Ovary (tissue), 9 donors: ENCODE results near the gene EEFSEC. TPM values are rescaled to one million over a fixed set of nuclear protein-coding genes. Genes with fewer than 3 reads are reported as not detected.

ENCODE experiments used
- DNase-seq, 5 donors: peaks; one replicate each; pipeline ENCODE4 v3.0.0-alpha.2; 2019 to 2020
- H3K27ac ChIP-seq, 2 donors: fragments of 200-600 bp; one replicate each; pipeline versions ENCODE4 v1.5.1 to v1.8.0; 2019 to 2022
- H3K27me3 ChIP-seq: fragments of 200-600 bp; one replicate; pipeline ENCODE4 v1.8.0; 2022
- H3K36me3 ChIP-seq: fragments of 200-600 bp; sonication (generic); one replicate; pipeline ENCODE4 v1.5.1; 2019
- H3K4me1 ChIP-seq: one replicate; pipeline ENCODE4 v1.8.1; 2013; ENCODE audit warnings: mild to moderate bottlenecking, moderate library complexity; ENCODE audit not compliant: insufficient read depth
- H3K4me3 ChIP-seq: fragments of 200-600 bp; sonication (generic); one replicate; pipeline ENCODE4 v1.5.1; 2017
- H3K9me3 ChIP-seq, 2 donors: fragments of 200-600 bp in 1 of 2; sonication (generic) in 1 of 2; one replicate each; pipeline versions ENCODE4 v1.5.1 to v1.8.1; 2013 to 2019; ENCODE audit warnings: mild to moderate bottlenecking in 1 of 2, moderate library complexity in 1 of 2
- EP300 ChIP-seq: sonication (generic); formaldehyde crosslinking; IDR thresholded peaks from one replicate; pipeline ENCODE4 v1.6.1; 2017; ENCODE audit warnings: antibody characterized with exemption
- POLR2A ChIP-seq: fragments of 450-650 bp; IDR thresholded peaks from one replicate; pipeline ENCODE4 v1.6.1; 2017; ENCODE audit warnings: antibody characterized with exemption, mild to moderate bottlenecking, moderate library complexity
- WGBS, 3 donors: extraction: QIAGEN DNeasy Blood & Tissue Kit in 1 of 3; methylation state at CpG; one replicate each; pipeline versions ENCODE4 v1.1.5 to v1.1.7; 2013 to 2017; 5-methylcytosine and 5-hydroxymethylcytosine counted together
- intact Hi-C, 4 donors: fragments of 100-400 bp; cut with DNase I; formaldehyde crosslinking; loops; one replicate each; pipeline versions ENCODE4 v1.11.0 to v1.15.1; 2022 to 2023
- polyA plus RNA-seq, 2 donors: library from polyadenylated mRNA; stranded (reverse); fragments of 200-250 nt in 1 of 2; fragments of 350-450 nt in 1 of 2; fragmentation: Illumina TruSeq in 1 of 2; extraction: RNeasy Lipid Tissue Mini Kit (QIAGEN cat#74804) in 1 of 2; gene quantifications; one replicate each; pipeline ENCODE4 v1.2.3, GENCODE V29; 2013 to 2014
- total RNA-seq, 7 donors: library from RNA; depleted of rRNA in 2 of 7; stranded (reverse); fragments of >200 nt in 2 of 7; fragmentation: NEBNext Ultra II Directional in 3 of 7; extraction: Animal tissue kit (Norgen Biotek cat#: 25700) in 3 of 7; gene quantifications; one replicate each; pipeline versions ENCODE4 v1.1.0 to v1.2.4, GENCODE V29; 2016 to 2023
- TF ChIP-seq, protein P1 (sequence below), 3 donors: fragments of 450-650 bp in 2 of 3; fragments of 200-600 bp in 1 of 3; IDR thresholded peaks; one replicate each; pipeline versions ENCODE4 v1.5.1 to v1.8.0; 2016 to 2022; ENCODE audit warnings: antibody characterized with exemption in 3 of 3, mild to moderate bottlenecking in 1 of 3
- donor health status: DM: no; HTN: no; CAD: no; lungs with moderate emphysema.
- donor health status: DM: no; HTN: no; CAD: no.
- donor health status: Bipolar disorder and iron deficiency.
- donor health status: DM: yes; HTN: yes; CAD: no.
- donor health status: DM: no; HTN: no; CAD: no.
- donor health status: DM: yes; HTN: yes; CAD: no.

EEFSEC gene
- total and polyA plus RNA-seq, 9 donors, result 6.8 to 21.0 (median 15.4) TPM

DNA sequence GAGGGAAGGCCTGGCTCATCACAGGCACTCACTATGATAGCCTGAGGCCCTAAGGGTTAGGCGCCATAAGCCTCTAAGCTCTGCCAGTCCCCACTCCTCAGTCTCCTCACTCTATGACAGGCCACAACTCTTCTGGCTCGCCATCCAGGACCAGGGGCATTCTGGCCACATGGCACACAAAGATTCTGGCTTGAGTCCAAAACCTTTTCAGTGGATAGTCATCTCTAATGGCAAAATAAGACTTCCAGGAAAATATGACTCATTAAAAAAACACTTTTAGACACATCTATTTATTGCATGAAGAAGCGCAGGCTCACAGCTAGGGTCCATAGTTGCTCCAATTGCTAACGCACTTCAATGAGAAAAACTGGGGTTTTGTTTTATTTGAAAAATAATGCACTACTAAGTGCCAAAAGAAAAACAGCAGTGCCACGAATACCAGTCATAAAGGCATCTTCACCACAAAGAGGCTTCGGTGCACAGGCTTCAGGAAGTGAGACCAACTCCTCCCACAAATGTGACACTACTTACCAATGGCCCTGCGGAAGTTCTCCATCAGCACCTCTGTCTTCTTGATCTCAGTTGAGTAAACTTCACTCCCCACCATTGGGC lies 40.8 kb upstream of the EEFSEC start:
- no peaks in the 10 kb centered on the region for H3K27me3 ChIP-seq
- H3K9me3 ChIP-seq, result no peaks in the 10 kb centered on the region
- DNase-seq, result no peak
- H3K4me3 ChIP-seq, result no peak overlapping the region
- H3K36me3 ChIP-seq, result no peaks in the 10 kb centered on the region
- intact Hi-C loops, result no loop called here
- 79 to 91% (median 82%) methylated on average over 7 of the region's 7 CpGs for WGBS, 3 donors
- H3K4me1 ChIP-seq, result no peaks in the 10 kb centered on the region
- TF ChIP-seq, protein P1, sequence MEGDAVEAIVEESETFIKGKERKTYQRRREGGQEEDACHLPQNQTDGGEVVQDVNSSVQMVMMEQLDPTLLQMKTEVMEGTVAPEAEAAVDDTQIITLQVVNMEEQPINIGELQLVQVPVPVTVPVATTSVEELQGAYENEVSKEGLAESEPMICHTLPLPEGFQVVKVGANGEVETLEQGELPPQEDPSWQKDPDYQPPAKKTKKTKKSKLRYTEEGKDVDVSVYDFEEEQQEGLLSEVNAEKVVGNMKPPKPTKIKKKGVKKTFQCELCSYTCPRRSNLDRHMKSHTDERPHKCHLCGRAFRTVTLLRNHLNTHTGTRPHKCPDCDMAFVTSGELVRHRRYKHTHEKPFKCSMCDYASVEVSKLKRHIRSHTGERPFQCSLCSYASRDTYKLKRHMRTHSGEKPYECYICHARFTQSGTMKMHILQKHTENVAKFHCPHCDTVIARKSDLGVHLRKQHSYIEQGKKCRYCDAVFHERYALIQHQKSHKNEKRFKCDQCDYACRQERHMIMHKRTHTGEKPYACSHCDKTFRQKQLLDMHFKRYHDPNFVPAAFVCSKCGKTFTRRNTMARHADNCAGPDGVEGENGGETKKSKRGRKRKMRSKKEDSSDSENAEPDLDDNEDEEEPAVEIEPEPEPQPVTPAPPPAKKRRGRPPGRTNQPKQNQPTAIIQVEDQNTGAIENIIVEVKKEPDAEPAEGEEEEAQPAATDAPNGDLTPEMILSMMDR (IDR thresholded peaks at IDR 0.05), result no peak
- no peak for TF ChIP-seq EP300
- no peak for TF ChIP-seq POLR2A
- H3K27ac ChIP-seq, result no peak overlapping the region

GRCh38 chr3:128113817-128114794 lies 39.2 kb upstream of the EEFSEC start:
- Histone ChIP-seq H3K9me3 (no peaks in the 10 kb centered on the region), H3K27me3 (no peaks in the 10 kb centered on the region), H3K4me1 (no peaks in the 10 kb centered on the region), H3K27ac (no peak overlapping the region), H3K36me3 (no peaks in the 10 kb centered on the region), H3K4me3 (no peak overlapping the region)
- 79 to 81% (median 81%) methylated on average over 9 of the region's 9 CpGs for WGBS, 3 donors
- intact Hi-C loops, result no loop called here
- no peak for DNase-seq
- no peak for TF ChIP-seq EP300
- TF ChIP-seq, protein P1 (IDR thresholded peaks at IDR 0.05), result no peak
- no peak for TF ChIP-seq POLR2A

DNA sequence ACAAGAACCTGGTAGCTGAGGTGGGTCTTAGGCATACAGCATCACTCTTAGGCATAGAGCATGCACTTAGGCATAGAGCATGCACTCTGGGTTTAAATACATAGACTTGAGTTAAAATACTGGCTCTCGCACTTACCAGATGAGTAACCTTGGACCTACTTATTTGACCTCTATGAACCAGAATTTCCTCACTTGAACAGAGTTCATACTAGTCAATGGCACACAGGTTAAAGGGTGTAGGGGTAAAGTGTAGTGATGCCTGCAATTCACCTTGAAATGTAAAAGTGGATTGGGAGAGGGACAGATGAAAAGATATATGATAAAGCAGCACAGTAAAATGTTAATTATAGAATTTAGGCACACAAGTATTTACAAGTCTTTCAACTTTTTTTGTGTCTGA lies 31.3 kb upstream of the EEFSEC start:
- intact Hi-C loops, result no loop called here
- Histone ChIP-seq H3K4me1 (no peaks in the 10 kb centered on the region), H3K9me3 (no peaks in the 10 kb centered on the region), H3K4me3 (no peak overlapping the region), H3K36me3 (no peaks in the 10 kb centered on the region), H3K27me3 (no peaks in the 10 kb centered on the region), H3K27ac (no peak overlapping the region)
- TF ChIP-seq, protein P1 (IDR thresholded peaks at IDR 0.05), result no peak
- WGBS, 3 donors, result 91 to 97% (median 92%) methylated on average over 1 of the region's 1 CpG
- no peak for DNase-seq

DNA sequence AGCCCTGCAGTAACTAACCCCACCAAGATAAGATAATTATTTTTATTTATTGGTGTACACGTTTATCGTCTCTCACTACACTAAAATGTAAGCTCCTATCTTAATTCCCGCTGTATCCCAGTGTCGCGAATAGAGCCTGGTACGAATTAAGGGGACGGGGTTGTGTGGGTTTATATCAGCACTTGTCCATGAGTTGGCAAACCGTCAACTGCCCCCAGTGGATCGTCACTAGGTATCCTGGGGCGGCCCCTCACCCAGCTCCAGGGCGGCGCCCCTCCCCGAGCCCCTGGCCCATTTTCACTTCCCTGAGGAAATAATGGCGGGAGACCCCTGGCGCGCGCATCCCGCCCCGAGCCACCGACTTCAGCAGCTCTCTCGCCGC lies 30.1 kb upstream of the EEFSEC start:
- peak overlapping the region; percentile 56 for H3K4me3 ChIP-seq
- peak in 2 of 5 donors; percentile 35 to 50 for DNase-seq
- no peaks in the 10 kb centered on the region for H3K4me1 ChIP-seq
- H3K36me3 ChIP-seq, result no peaks in the 10 kb centered on the region
- 0 to 1% (median 0%) methylated on average over 21 to 22 of the region's 22 CpGs for WGBS, 3 donors
- no peak overlapping the region for H3K27ac ChIP-seq
- TF ChIP-seq, protein P1 (IDR thresholded peaks at IDR 0.05), result no peak
- TF ChIP-seq POLR2A, result no peak
- TF ChIP-seq EP300, result no peak
- no peaks in the 10 kb centered on the region for H3K9me3 ChIP-seq
- no peaks in the 10 kb centered on the region for H3K27me3 ChIP-seq
- intact Hi-C loops, result no loop called here
